Right lobe of liver (tissue), 6 donors: ENCODE measurements around the gene PDHA1. TPM values are rescaled to one million over a fixed set of nuclear protein-coding genes. Genes with fewer than 3 reads are reported as not detected.

Source experiments
- ATAC-seq, 4 donors: fragments of 200-7000 bp; cut with Tn5 transposase; one replicate each; pipeline ENCODE4 v1.9.1; 2020; ENCODE audit warnings: mild to moderate bottlenecking in 4 of 4, moderate library complexity in 4 of 4
- DNase-seq, 3 donors: peaks; one replicate each; pipeline ENCODE4 v3.0.0-alpha.2; 2020
- H3K27ac ChIP-seq, 3 donors: fragments of 200-600 bp; one replicate each; pipeline ENCODE4 v1.8.0; 2022
- H3K27me3 ChIP-seq, 2 donors: fragments of 200-600 bp; one replicate each; pipeline ENCODE4 v1.8.0; 2022
- H3K36me3 ChIP-seq, 4 donors: fragments of 200-600 bp; sonication (generic) in 1 of 4; one replicate each; pipeline versions ENCODE4 v1.5.1 to v1.8.0; 2017 to 2022; ENCODE audit warnings: control low read depth in 1 of 4
- H3K4me1 ChIP-seq, 4 donors: fragments of 200-600 bp; sonication (generic) in 1 of 4; one replicate each; pipeline versions ENCODE4 v1.5.1 to v1.8.0; 2017 to 2022; ENCODE audit warnings: control low read depth in 1 of 4
- H3K4me3 ChIP-seq, 3 donors: fragments of 200-600 bp; one replicate each; pipeline ENCODE4 v1.8.0; 2022
- H3K9me3 ChIP-seq, 4 donors: fragments of 200-600 bp; sonication (generic) in 1 of 4; one replicate each; pipeline versions ENCODE4 v1.5.1 to v1.8.0; 2017 to 2022; ENCODE audit warnings: control low read depth in 1 of 4
- CTCF ChIP-seq, 4 donors: fragments of 200-600 bp in 3 of 4; fragments of 450-650 bp in 1 of 4; IDR thresholded peaks; one replicate each; pipeline versions ENCODE4 v1.5.1 to v1.8.0; 2016 to 2022; ENCODE audit warnings: antibody characterized with exemption in 4 of 4, mild to moderate bottlenecking in 2 of 4
- POLR2A ChIP-seq: fragments of 450-650 bp; IDR thresholded peaks from one replicate; pipeline ENCODE4 v1.6.1; 2017; ENCODE audit warnings: antibody characterized with exemption, mild to moderate bottlenecking
- WGBS: methylation state at CpG from one replicate; pipeline ENCODE4 v1.1.6; 2018; ENCODE audit warnings: low coverage, low lambda C conversion rate; ENCODE audit not compliant: insufficient coverage; ENCODE audit errors: missing lambda C conversion rate; 5-methylcytosine and 5-hydroxymethylcytosine counted together
- intact Hi-C, 2 donors: fragments of 100-400 bp; cut with DNase I; formaldehyde crosslinking; loops; one replicate each; pipeline versions ENCODE4 v1.11.2 to v1.14.1; 2022
- total RNA-seq, 6 experiments: library from RNA; depleted of rRNA in 2 of 6; stranded (reverse); fragments of >200 nt in 2 of 6; fragmentation: NEBNext Ultra II Directional in 3 of 6; extraction: Animal tissue kit (Norgen Biotek cat#: 25700) in 3 of 6; gene quantifications; one replicate each; pipeline versions ENCODE4 v1.1.0 to v1.2.4, GENCODE V29; 2016 to 2023
- donor health status: DM: no; HTN: yes; CAD: no.
- donor health status: DM: no; HTN: no; CAD: no.
- donor health status: DM: no; HTN: no; CAD: no.
- donor health status: DM: no; HTN: yes; CAD: no.
- donor health status: DM: no; HTN: yes; CAD: no.

PDHA1 gene
- total RNA-seq, 6 experiments from 2014 or later = 78.5 to 133 (median 120) TPM

- Histone ChIP-seq H3K4me3 (no peak overlapping the region), H3K4me1 (no peaks in the 10 kb centered on the region), H3K36me3 (no peaks in the 10 kb centered on the region), H3K27me3 (no peaks in the 10 kb centered on the region), H3K9me3 (no peaks in the 10 kb centered on the region), H3K27ac (no peak overlapping the region)
- intact Hi-C loops = loop anchor here in 1 of 2 donors (10.0 kb wide), 1 partner anchor 159 kb away; no protein-coding TSS in a partner anchor
- TF ChIP-seq CTCF (IDR thresholded peaks at IDR 0.05) (no peak), POLR2A (no peak)
- 77% methylated on average over 3 of the region's 8 CpGs for WGBS
- no peak for ATAC-seq
- DNase-seq = no peak
Observed at GRCh38 chrX:19375546-19375945, 31.8 kb downstream of the PDHA1 start.

DNA sequence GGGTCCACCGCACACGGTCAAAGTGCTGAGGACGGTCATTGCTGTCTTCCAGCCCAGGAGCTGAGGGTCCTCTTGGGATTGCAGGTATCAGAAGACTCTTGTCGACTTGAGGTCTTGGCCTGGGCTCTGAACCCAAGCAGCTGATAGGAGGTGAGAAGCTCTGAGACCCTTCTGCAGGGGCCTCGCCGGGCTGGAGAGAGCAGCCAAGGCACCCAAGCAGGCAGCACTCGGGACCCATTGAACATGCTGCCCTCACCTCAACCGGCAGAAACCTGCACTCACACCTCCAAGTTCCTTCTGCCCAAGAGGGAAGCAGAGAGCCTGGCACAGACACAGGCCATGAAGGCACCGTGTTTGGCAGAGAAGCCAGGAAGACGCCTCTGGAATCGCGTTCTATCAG, 34.1 kb downstream of the PDHA1 start:
- Histone ChIP-seq H3K4me3 (no peak overlapping the region), H3K9me3 (no peaks in the 10 kb centered on the region), H3K27ac (no peak overlapping the region), H3K4me1 (no peaks in the 10 kb centered on the region), H3K36me3 (no peaks in the 10 kb centered on the region), H3K27me3 (no peaks in the 10 kb centered on the region)
- TF ChIP-seq CTCF (IDR thresholded peaks at IDR 0.05) (no peak), POLR2A (no peak)
- ATAC-seq (no peak), DNase-seq (peak in 1 of 3 donors; percentile 21)
- no CpG with 5 or more reads among the region's 12 CpGs for WGBS
- intact Hi-C loops = loop anchor here in 1 of 2 donors (10.0 kb wide), 1 partner anchor 157 kb away; no protein-coding TSS in a partner anchor

DNA sequence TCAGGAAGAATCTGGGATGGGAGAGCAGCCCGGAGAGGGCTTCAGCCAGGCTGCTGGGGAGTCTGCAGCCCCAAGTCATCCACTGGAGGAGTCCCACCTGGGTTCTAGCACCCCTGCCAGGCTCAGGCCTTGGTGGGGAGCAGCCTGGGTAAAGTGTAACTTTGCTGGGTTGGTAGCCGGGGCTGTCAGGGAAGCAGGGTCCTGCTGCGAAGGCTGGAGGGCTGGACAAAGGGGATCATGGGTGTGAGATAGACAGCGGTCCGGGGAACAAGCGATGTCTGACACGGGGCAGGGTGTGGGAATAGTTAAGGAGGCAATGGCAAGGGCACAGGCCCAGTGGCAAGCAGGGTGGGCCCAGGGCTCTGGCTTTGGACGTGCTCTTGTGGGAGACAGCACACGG, 37.6 kb downstream of the PDHA1 start:
- Histone ChIP-seq H3K27me3 (no peaks in the 10 kb centered on the region), H3K36me3 (no peaks in the 10 kb centered on the region), H3K27ac (no peak overlapping the region), H3K4me3 (no peak overlapping the region), H3K9me3 (no peaks in the 10 kb centered on the region), H3K4me1 (no peaks in the 10 kb centered on the region)
- no peak for DNase-seq
- intact Hi-C loops = no loop called here
- no peak for TF ChIP-seq POLR2A
- no peak for TF ChIP-seq CTCF (IDR thresholded peaks at IDR 0.05)
- ATAC-seq = no peak
- WGBS = 80% methylated on average over 6 of the region's 9 CpGs

- H3K4me3 ChIP-seq = no peak overlapping the region
- intact Hi-C loops = no loop called here
- H3K4me1 ChIP-seq = no peaks in the 10 kb centered on the region
- H3K36me3 ChIP-seq = no peaks in the 10 kb centered on the region
- H3K27me3 ChIP-seq = no peaks in the 10 kb centered on the region
- H3K27ac ChIP-seq = no peak overlapping the region
- ATAC-seq (peak; percentile 70 to 75 (median 71)), DNase-seq (peak in 2 of 3 donors; percentile 57 to 65)
- no peak for TF ChIP-seq POLR2A
- TF ChIP-seq CTCF (IDR thresholded peaks at IDR 0.05) = peak in 3 of 4 donors; percentile 39 to 55 (median 39)
- H3K9me3 ChIP-seq = no peaks in the 10 kb centered on the region
- 19% methylated on average over 7 of the region's 16 CpGs for WGBS
Observed at GRCh38 chrX:19382555-19383145, 38.9 kb downstream of the PDHA1 start.
